H9 (cell line): ENCODE measurements around the gene C19orf25. TPM values are rescaled to one million over a fixed set of nuclear protein-coding genes. Genes with fewer than 3 reads are reported as not detected.

ENCODE experiments used
- DNase-seq: peaks from one replicate; pipeline ENCODE4 v3.0.0-alpha.2; 2017
- H2AFZ ChIP-seq: one replicate; pipeline ENCODE4 v1.6.1; 2013; ENCODE audit warnings: mild to moderate bottlenecking, low read length, control low read depth, moderate library complexity
- H2AK5ac ChIP-seq: 2 replicates; pipeline ENCODE4 v1.6.1; 2013; ENCODE audit warnings: low read length, control low read depth, mixed read lengths; ENCODE audit not compliant: insufficient read length
- H2BK120ac ChIP-seq: one replicate; pipeline ENCODE4 v1.6.1; 2013; ENCODE audit warnings: low read depth, mild to moderate bottlenecking, low read length, control low read depth, inconsistent platforms; ENCODE audit not compliant: poor library complexity, severe bottlenecking
- H2BK12ac ChIP-seq: 2 replicates; pipeline ENCODE4 v1.6.1; 2013; ENCODE audit warnings: low read length, control low read depth, mixed read lengths, low read depth; ENCODE audit not compliant: insufficient read length
- H2BK15ac ChIP-seq: 2 replicates; pipeline ENCODE4 v1.6.1; 2013; ENCODE audit warnings: low read depth, low read length, control low read depth
- H2BK20ac ChIP-seq: one replicate; pipeline ENCODE4 v1.6.1; 2013; ENCODE audit warnings: low read depth, mild to moderate bottlenecking, low read length, control low read depth, inconsistent platforms; ENCODE audit not compliant: poor library complexity, severe bottlenecking
- H2BK5ac ChIP-seq: 2 replicates; pipeline ENCODE4 v1.6.1; 2013; ENCODE audit warnings: low read length, control low read depth, mixed read lengths; ENCODE audit not compliant: insufficient read length
- H3K14ac ChIP-seq: 2 replicates; pipeline ENCODE4 v1.6.1; 2013; ENCODE audit warnings: low read length, control low read depth; ENCODE audit not compliant: insufficient read depth
- H3K18ac ChIP-seq: 2 replicates; pipeline ENCODE4 v1.6.1; 2013; ENCODE audit warnings: low read depth, mild to moderate bottlenecking, mixed read lengths, low read length, control low read depth; ENCODE audit not compliant: insufficient read length
- H3K23ac ChIP-seq: 2 replicates; pipeline ENCODE4 v1.6.1; 2013; ENCODE audit warnings: low read length, control low read depth, mixed read lengths, low read depth; ENCODE audit not compliant: insufficient read length
- H3K23me2 ChIP-seq: 2 replicates; pipeline ENCODE4 v1.6.1; 2013; ENCODE audit warnings: low read depth, mild to moderate bottlenecking, mixed read lengths, low read length, control low read depth; ENCODE audit not compliant: insufficient read length, poor library complexity, severe bottlenecking
- H3K27ac ChIP-seq: 2 replicates; pipeline ENCODE4 v1.5.1; 2013; ENCODE audit warnings: low read length, control low read depth, mixed read lengths, low read depth; ENCODE audit not compliant: insufficient read length
- H3K27me3 ChIP-seq: 2 replicates; pipeline ENCODE4 v1.6.1; 2013; ENCODE audit warnings: low read length, control low read depth, inconsistent platforms; ENCODE audit not compliant: insufficient read depth
- H3K4ac ChIP-seq: 2 replicates; pipeline ENCODE4 v1.6.1; 2013; ENCODE audit warnings: low read depth, mild to moderate bottlenecking, control low read depth, inconsistent platforms, low read length, moderate library complexity
- H3K4me1 ChIP-seq: 2 replicates; pipeline ENCODE4 v1.6.1; 2013; ENCODE audit warnings: low read length, control low read depth, inconsistent platforms; ENCODE audit not compliant: insufficient read depth
- H3K4me2 ChIP-seq: 2 replicates; pipeline ENCODE4 v1.6.1; 2013; ENCODE audit warnings: low read length, control low read depth, mixed read lengths; ENCODE audit not compliant: insufficient read length, insufficient read depth
- H3K56ac ChIP-seq: 2 replicates; pipeline ENCODE4 v1.6.1; 2013; ENCODE audit warnings: low read depth, mild to moderate bottlenecking, mixed read lengths, low read length, control low read depth; ENCODE audit not compliant: insufficient read length
- H3K79me1 ChIP-seq: 2 replicates; pipeline ENCODE4 v1.6.1; 2013; ENCODE audit warnings: low read depth, mild to moderate bottlenecking, moderate library complexity, low read length, control low read depth, inconsistent platforms; ENCODE audit not compliant: insufficient read depth, poor library complexity, severe bottlenecking
- H3K79me2 ChIP-seq: 2 replicates; pipeline ENCODE4 v1.6.1; 2013; ENCODE audit warnings: low read length, control low read depth, inconsistent platforms; ENCODE audit not compliant: insufficient read depth
- H3K9ac ChIP-seq: 2 replicates; pipeline ENCODE4 v1.6.1; 2013; ENCODE audit warnings: low read length, control low read depth, mixed read lengths; ENCODE audit not compliant: insufficient read length; ENCODE audit errors: extremely low read depth
- H3K9me3 ChIP-seq: one replicate; pipeline ENCODE4 v1.6.1; 2013; ENCODE audit warnings: low read depth, low read length, inconsistent platforms; ENCODE audit not compliant: control insufficient read depth
- H3T11ph ChIP-seq: one replicate; pipeline ENCODE4 v1.6.1; 2013; ENCODE audit warnings: mild to moderate bottlenecking, low read length, control low read depth, inconsistent platforms
- H4K20me1 ChIP-seq: one replicate; pipeline ENCODE4 v1.6.1; 2013; ENCODE audit not compliant: control insufficient read depth, insufficient read length, insufficient read depth
- H4K5ac ChIP-seq: 2 replicates; pipeline ENCODE4 v1.6.1; 2013; ENCODE audit warnings: low read depth, mild to moderate bottlenecking, mixed read lengths, low read length, control low read depth; ENCODE audit not compliant: insufficient read length
- H4K8ac ChIP-seq: replicated peaks from 2 replicates; pipeline ENCODE4 v1.6.1; 2013; ENCODE audit warnings: low read length, control low read depth, mixed read lengths, low read depth; ENCODE audit not compliant: insufficient read length
- H4K91ac ChIP-seq: 2 replicates; pipeline ENCODE4 v1.6.1; 2013; ENCODE audit warnings: low read depth, mild to moderate bottlenecking, moderate library complexity, mixed read lengths, low read length, control low read depth; ENCODE audit not compliant: insufficient read length
- H3K27ac Mint-ChIP-seq, 3 experiments: 2 replicates in 2 of 3; 3 replicates in 1 of 3; pipeline ENCODE4 v1.8.0; 2020 to 2021; ENCODE audit warnings: mixed read lengths in 3 of 3, mild to moderate bottlenecking in 1 of 3, moderate library complexity in 1 of 3
- H3K27me3 Mint-ChIP-seq: 2 replicates; pipeline ENCODE4 v1.8.0; 2021; ENCODE audit warnings: low read depth, mild to moderate bottlenecking, moderate library complexity, mixed read lengths
- H3K36me3 Mint-ChIP-seq, 3 experiments: 2 replicates in 2 of 3; 3 replicates in 1 of 3; pipeline ENCODE4 v1.8.0; 2020 to 2021; ENCODE audit warnings: low read depth in 3 of 3, mixed read lengths in 3 of 3; ENCODE audit not compliant: insufficient read depth in 1 of 3
- H3K4me1 Mint-ChIP-seq, 2 experiments: 2 replicates each; pipeline ENCODE4 v1.8.0; 2020; ENCODE audit warnings: mixed read lengths in 2 of 2
- H3K4me3 Mint-ChIP-seq, 2 experiments: 2 replicates in 1 of 2; 3 replicates in 1 of 2; pipeline ENCODE4 v1.8.0; 2020 to 2021; ENCODE audit warnings: mild to moderate bottlenecking in 2 of 2, mixed read lengths in 2 of 2, moderate library complexity in 1 of 2
- H3K9me3 Mint-ChIP-seq, 2 experiments: 2 replicates in 1 of 2; 3 replicates in 1 of 2; pipeline ENCODE4 v1.8.0; 2020; ENCODE audit warnings: mild to moderate bottlenecking in 2 of 2, mixed read lengths in 2 of 2, moderate library complexity in 1 of 2
- WGBS: extraction: QIAGEN DNeasy Blood & Tissue Kit; methylation state at CpG from one replicate; pipeline ENCODE4 v1.1.7; 2013; ENCODE audit warnings: missing lambda C conversion rate, low lambda C conversion rate, mixed read lengths; ENCODE audit not compliant: insufficient read length; ENCODE audit errors: extremely low coverage; 5-methylcytosine and 5-hydroxymethylcytosine counted together
- total RNA-seq: library from RNA; stranded (reverse); gene quantifications from 2 replicates; pipeline ENCODE4 v1.2.1, GENCODE V29; 2021
- TF ChIP-seq, protein P1 (sequence below): fragments of 200-600 bp; sonication (generic); conservative IDR thresholded peaks from 3 replicates; pipeline ENCODE4 v1.8.0; 2021; ENCODE audit warnings: antibody characterized with exemption, mild to moderate bottlenecking

Gene C19orf25
- total RNA-seq, 1 experiment from 2014 or later: 36.8 TPM

DNA sequence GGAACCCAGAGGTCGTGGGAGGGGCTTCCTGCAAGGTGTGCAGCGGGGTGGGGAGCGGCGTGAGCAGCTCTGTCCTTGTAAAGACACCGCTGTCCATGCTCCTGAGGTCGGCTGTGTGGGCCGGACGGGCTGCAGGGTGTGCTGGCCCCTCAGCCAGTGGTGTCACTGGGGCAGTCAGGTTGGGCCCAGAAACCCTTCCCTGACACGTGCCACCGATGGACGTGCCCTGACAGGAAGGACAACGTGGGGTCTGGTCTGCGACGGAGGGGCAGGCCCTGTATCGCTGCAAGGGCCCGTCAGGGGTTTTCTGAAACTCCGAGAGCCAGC lies 45.0 kb downstream of the C19orf25 start:
- no peak overlapping the region for H2AK5ac ChIP-seq
- H2BK15ac ChIP-seq: no peak overlapping the region
- H3K79me2 ChIP-seq: peaks cover 5% of the 10 kb centered on the region; the same call in 1 of the 2 replicates
- H3K14ac ChIP-seq: no peak overlapping the region
- Mint-ChIP-seq H3K9me3 (no peaks in the 10 kb centered on the region), H3K27me3 (no peaks in the 10 kb centered on the region; the same call in 1 of the 2 replicates), H3K27ac (no peak overlapping the region), H3K4me3 (no peak overlapping the region), H3K36me3 (peaks cover 17 to 54% (median 39%) of the 10 kb centered on the region in 3 experiments; a peak in 6 of 7 replicates), H3K4me1 (peaks cover 0 to under 1% of the 10 kb centered on the region in 2 experiments; a peak in 2 of 4 replicates)
- H3K9ac ChIP-seq: no peak overlapping the region
- no peak overlapping the region for H2AFZ ChIP-seq
- H2BK20ac ChIP-seq: no peak overlapping the region
- TF ChIP-seq, protein P1, sequence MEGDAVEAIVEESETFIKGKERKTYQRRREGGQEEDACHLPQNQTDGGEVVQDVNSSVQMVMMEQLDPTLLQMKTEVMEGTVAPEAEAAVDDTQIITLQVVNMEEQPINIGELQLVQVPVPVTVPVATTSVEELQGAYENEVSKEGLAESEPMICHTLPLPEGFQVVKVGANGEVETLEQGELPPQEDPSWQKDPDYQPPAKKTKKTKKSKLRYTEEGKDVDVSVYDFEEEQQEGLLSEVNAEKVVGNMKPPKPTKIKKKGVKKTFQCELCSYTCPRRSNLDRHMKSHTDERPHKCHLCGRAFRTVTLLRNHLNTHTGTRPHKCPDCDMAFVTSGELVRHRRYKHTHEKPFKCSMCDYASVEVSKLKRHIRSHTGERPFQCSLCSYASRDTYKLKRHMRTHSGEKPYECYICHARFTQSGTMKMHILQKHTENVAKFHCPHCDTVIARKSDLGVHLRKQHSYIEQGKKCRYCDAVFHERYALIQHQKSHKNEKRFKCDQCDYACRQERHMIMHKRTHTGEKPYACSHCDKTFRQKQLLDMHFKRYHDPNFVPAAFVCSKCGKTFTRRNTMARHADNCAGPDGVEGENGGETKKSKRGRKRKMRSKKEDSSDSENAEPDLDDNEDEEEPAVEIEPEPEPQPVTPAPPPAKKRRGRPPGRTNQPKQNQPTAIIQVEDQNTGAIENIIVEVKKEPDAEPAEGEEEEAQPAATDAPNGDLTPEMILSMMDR: no peak
- no peaks in the 10 kb centered on the region for H3K27me3 ChIP-seq
- H3K4me1 ChIP-seq: no peaks in the 10 kb centered on the region
- no peak overlapping the region for H3K4ac ChIP-seq
- no peak overlapping the region for H3K18ac ChIP-seq
- H3T11ph ChIP-seq: no peak overlapping the region
- no peak overlapping the region for H2BK5ac ChIP-seq
- no peaks in the 10 kb centered on the region for H4K20me1 ChIP-seq
- DNase-seq: no peak
- H3K79me1 ChIP-seq: no peaks in the 10 kb centered on the region
- no peak overlapping the region for H4K5ac ChIP-seq
- no peak overlapping the region for H4K8ac ChIP-seq
- no peak overlapping the region for H3K23ac ChIP-seq
- H2BK12ac ChIP-seq: no peak overlapping the region
- H2BK120ac ChIP-seq: no peak overlapping the region
- peaks cover 1% of the 10 kb centered on the region for H3K23me2 ChIP-seq
- H3K9me3 ChIP-seq: no peaks in the 10 kb centered on the region
- no peak overlapping the region for H3K4me2 ChIP-seq
- no CpG with 5 or more reads among the region's 17 CpGs for WGBS
- no peak overlapping the region for H3K27ac ChIP-seq
- no peak overlapping the region for H3K56ac ChIP-seq
- no peak overlapping the region for H4K91ac ChIP-seq
